ENCODE measurements around the gene DENND1C. TPM values are rescaled to one million over a fixed set of nuclear protein-coding genes. Genes with fewer than 3 reads are reported as not detected.
A peak's percentile ranks its signal among the peaks of the same experiment; 100 is the strongest.
"Not testable (repeated sequence)": the region's sequence is repeated elsewhere in the genome, so short reads cannot be mapped to it uniquely, and the experiment has no call there.

Gene DENND1C
- total RNA-seq, 4 donors from 2014 or later = 1.4 to 2.1 TPM; not detected in 2

GRCh38 chr19:6516018-6516658 lies 34.6 kb upstream of the DENND1C start:
- Histone ChIP-seq H3K9me3 (no peaks in the 10 kb centered on the region), H3K4me3 (peak overlapping the region; percentile 26 to 46), H3K27ac (peak overlapping the region; percentile 61 to 64), H3K4me1 (no peaks in the 10 kb centered on the region), H3K27me3 (no peaks in the 10 kb centered on the region), H3K36me3 (no peaks in the 10 kb centered on the region)
- DNase-seq = peak; percentile 68 to 88
- intact Hi-C loops (cut with DNase I; ENCODE audit: low total_unique reads) = no loop called here
- TF ChIP-seq, protein P1, sequence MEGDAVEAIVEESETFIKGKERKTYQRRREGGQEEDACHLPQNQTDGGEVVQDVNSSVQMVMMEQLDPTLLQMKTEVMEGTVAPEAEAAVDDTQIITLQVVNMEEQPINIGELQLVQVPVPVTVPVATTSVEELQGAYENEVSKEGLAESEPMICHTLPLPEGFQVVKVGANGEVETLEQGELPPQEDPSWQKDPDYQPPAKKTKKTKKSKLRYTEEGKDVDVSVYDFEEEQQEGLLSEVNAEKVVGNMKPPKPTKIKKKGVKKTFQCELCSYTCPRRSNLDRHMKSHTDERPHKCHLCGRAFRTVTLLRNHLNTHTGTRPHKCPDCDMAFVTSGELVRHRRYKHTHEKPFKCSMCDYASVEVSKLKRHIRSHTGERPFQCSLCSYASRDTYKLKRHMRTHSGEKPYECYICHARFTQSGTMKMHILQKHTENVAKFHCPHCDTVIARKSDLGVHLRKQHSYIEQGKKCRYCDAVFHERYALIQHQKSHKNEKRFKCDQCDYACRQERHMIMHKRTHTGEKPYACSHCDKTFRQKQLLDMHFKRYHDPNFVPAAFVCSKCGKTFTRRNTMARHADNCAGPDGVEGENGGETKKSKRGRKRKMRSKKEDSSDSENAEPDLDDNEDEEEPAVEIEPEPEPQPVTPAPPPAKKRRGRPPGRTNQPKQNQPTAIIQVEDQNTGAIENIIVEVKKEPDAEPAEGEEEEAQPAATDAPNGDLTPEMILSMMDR (IDR thresholded peaks at IDR 0.05) = no peak
- no peak for TF ChIP-seq POLR2A (IDR thresholded peaks at IDR 0.05)

GRCh38 chr19:6514926-6515544 lies 33.4 kb upstream of the DENND1C start:
- intact Hi-C loops (cut with DNase I; ENCODE audit: low total_unique reads) = no loop called here
- TF ChIP-seq POLR2A (IDR thresholded peaks at IDR 0.05) = no peak
- TF ChIP-seq, protein P1 (IDR thresholded peaks at IDR 0.05) = no peak
- H3K4me3 ChIP-seq = no peak overlapping the region

DNA sequence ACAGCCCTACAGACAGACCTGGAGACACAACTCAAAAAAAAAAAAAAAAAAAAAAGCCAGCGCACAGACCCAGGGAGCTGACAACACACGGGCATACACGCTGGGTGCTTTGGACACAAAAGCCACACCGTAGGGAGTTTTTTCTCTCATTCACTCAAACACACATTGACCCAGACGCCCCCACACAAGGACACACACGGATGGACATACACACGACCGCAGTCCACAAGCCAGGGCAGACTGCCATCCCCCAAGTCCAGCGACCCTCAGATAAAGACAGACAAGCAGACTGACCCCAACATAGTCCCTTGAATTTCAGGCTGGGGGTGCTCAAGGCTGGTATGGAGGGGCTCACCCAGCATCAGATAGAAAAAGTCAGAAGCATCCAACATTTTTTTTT lies 32.5 kb upstream of the DENND1C start:
- no peak for DNase-seq
- H3K4me3 ChIP-seq = no peak overlapping the region
- H3K4me1 ChIP-seq = no peaks in the 10 kb centered on the region
- H3K27me3 ChIP-seq = no peaks in the 10 kb centered on the region
- intact Hi-C loops (cut with DNase I; ENCODE audit: low total_unique reads) = no loop called here
- no peaks in the 10 kb centered on the region for H3K9me3 ChIP-seq
- no peak overlapping the region for H3K27ac ChIP-seq
- no peaks in the 10 kb centered on the region for H3K36me3 ChIP-seq
- no peak for TF ChIP-seq POLR2A (IDR thresholded peaks at IDR 0.05)

More at GRCh38 chr19:6514926-6515544, 33.4 kb upstream of the DENND1C start:
- H3K27me3 ChIP-seq = no peaks in the 10 kb centered on the region
- no peak for DNase-seq
- H3K36me3 ChIP-seq = no peaks in the 10 kb centered on the region
- H3K27ac ChIP-seq = no peak overlapping the region
- H3K9me3 ChIP-seq = no peaks in the 10 kb centered on the region
- H3K4me1 ChIP-seq = no peaks in the 10 kb centered on the region

- TF ChIP-seq, protein P1 (IDR thresholded peaks at IDR 0.05) = no peak
- no peak for TF ChIP-seq POLR2A (IDR thresholded peaks at IDR 0.05)
- no peaks in the 10 kb centered on the region for H3K36me3 ChIP-seq
- no peak for DNase-seq
- H3K4me1 ChIP-seq = no peaks in the 10 kb centered on the region
- no peaks in the 10 kb centered on the region for H3K9me3 ChIP-seq
- intact Hi-C loops (cut with DNase I; ENCODE audit: low total_unique reads) = no loop called here
- no peak overlapping the region for H3K27ac ChIP-seq
- H3K4me3 ChIP-seq = no peak overlapping the region
- H3K27me3 ChIP-seq = no peaks in the 10 kb centered on the region
These were observed 29.0 kb upstream of the DENND1C start for GRCh38 chr19:6510618-6511017.

- no peaks in the 10 kb centered on the region for H3K9me3 ChIP-seq
- DNase-seq = no peak
- no peak for TF ChIP-seq POLR2A (IDR thresholded peaks at IDR 0.05)
- TF ChIP-seq, protein P1 (IDR thresholded peaks at IDR 0.05) = no peak
- peak overlapping the region in 1 of 2 donors; percentile 45 for H3K27ac ChIP-seq
- H3K27me3 ChIP-seq = no peaks in the 10 kb centered on the region
- no peaks in the 10 kb centered on the region for H3K36me3 ChIP-seq
- intact Hi-C loops (cut with DNase I; ENCODE audit: low total_unique reads) = no loop called here
- no peak overlapping the region for H3K4me3 ChIP-seq
- H3K4me1 ChIP-seq = no peaks in the 10 kb centered on the region
These were observed 27.8 kb upstream of the DENND1C start for GRCh38 chr19:6509118-6509971.

GRCh38 chr19:6508028-6508771 lies 26.6 kb upstream of the DENND1C start:
- intact Hi-C loops (cut with DNase I; ENCODE audit: low total_unique reads); H3K9me3 ChIP-seq; H3K27me3 ChIP-seq; H3K36me3 ChIP-seq; H3K4me1 ChIP-seq; H3K4me3 ChIP-seq; DNase-seq; H3K27ac ChIP-seq: not testable (repeated sequence)
